ENCODE measurements around the gene MAMDC4.

Gene MAMDC4

DNA sequence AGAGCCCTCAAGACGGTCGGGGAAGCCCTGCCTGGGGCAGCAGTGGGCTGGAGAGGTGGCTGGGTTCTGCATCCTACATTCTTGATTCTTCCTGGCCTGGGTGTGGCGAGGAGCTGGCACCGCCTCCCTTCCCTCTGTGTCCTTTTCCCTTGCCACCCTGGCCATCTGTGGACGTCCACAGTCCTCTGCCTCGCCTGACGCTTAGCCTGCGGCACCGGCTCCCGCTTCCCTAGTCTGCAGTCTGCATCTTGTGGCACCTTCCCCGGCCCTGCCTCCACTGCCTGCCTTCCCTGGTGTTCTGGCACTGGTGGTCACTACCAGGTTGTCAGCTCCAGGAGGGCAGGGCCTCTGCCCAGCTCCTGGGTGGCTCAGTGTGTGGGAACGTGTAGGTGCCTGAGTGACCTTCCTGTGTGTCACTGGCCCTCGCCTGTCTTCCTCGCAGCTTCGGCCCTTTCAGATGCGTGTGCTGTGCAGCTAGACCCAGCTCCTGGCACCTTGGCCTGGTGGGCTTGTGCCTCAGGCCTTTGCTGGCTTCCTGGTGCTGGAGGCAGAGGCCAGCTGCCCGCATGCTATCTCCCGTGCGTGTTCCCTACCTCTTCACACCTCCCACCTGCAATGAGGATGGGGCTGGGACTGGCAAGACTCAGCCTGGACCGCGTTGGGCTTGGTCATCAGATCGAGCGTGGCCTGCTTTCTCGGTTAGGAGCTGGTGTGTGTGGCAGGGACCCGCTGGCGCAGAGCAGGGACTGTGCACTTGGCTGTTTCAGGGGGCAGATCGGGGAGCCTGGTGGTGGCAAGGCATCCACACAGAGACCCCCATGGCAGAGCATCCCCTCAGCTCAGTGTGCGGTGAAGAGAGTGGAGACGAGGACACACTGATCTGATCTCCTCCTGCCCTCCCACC lies 55.1 kb downstream of the MAMDC4 start:
- peak overlapping the region; percentile 18 for H3K27ac ChIP-seq (ENCODE audit: insufficient read depth, low read length, poor library complexity, severe bottlenecking)

More for the DNA sequence above, 55.1 kb downstream of the MAMDC4 start:
- no peak for DNase-seq
- peaks cover 11% of the 10 kb centered on the region for H3K4me1 ChIP-seq (ENCODE audit: control insufficient read depth, insufficient read depth, low read length, poor library complexity, severe bottlenecking)
- no peak overlapping the region for H3K4me3 ChIP-seq (ENCODE audit: insufficient read depth, low read depth, low read length, poor library complexity, severe bottlenecking)
- no peaks in the 10 kb centered on the region for H3K27me3 ChIP-seq (replicated peaks; ENCODE audit: control insufficient read depth, insufficient read depth, low read length, poor library complexity, severe bottlenecking)
- peaks cover 31% of the 10 kb centered on the region for H3K36me3 ChIP-seq (ENCODE audit: control insufficient read depth, insufficient read depth, low read length)
- H3K9me3 ChIP-seq (ENCODE audit: control insufficient read depth, low read length), result no peaks in the 10 kb centered on the region

Data from effector memory CD4-positive, alpha-beta T cell (primary cell).